Rectal smooth muscle tissue (tissue), 1 donor: ENCODE data around the gene PTPRM.
"Not testable (repeated sequence)": the region's sequence is repeated elsewhere in the genome, so short reads cannot be mapped to it uniquely, and the experiment has no call there.

ENCODE experiments used
- H3K27ac ChIP-seq: one replicate; pipeline ENCODE4 v1.7.0; 2013; ENCODE audit warnings: low read depth, low read length, inconsistent platforms
- H3K27me3 ChIP-seq: one replicate; pipeline ENCODE4 v1.7.0; 2013; ENCODE audit warnings: low read length; ENCODE audit not compliant: control insufficient read depth, insufficient read depth
- H3K36me3 ChIP-seq: one replicate; pipeline ENCODE4 v1.7.0; 2013; ENCODE audit warnings: low read length; ENCODE audit not compliant: control insufficient read depth, insufficient read depth
- H3K4me1 ChIP-seq: one replicate; pipeline ENCODE4 v1.7.0; 2013; ENCODE audit warnings: low read length; ENCODE audit not compliant: control insufficient read depth, insufficient read depth
- H3K4me3 ChIP-seq: one replicate; pipeline ENCODE4 v1.7.0; 2013; ENCODE audit warnings: low read length
- H3K9ac ChIP-seq: one replicate; pipeline ENCODE4 v1.7.0; 2013; ENCODE audit warnings: low read length

The PTPRM gene

GRCh38 chr18:7729868-7730267 is 162.8 kb downstream of the PTPRM start:
- no peak overlapping the region for H3K4me3 ChIP-seq
- H3K27me3 ChIP-seq: no peaks in the 10 kb centered on the region
- H3K36me3 ChIP-seq: no peaks in the 10 kb centered on the region
- H3K9ac ChIP-seq: no peak overlapping the region
- H3K4me1 ChIP-seq: peaks cover 3% of the 10 kb centered on the region
- H3K27ac ChIP-seq: no peak overlapping the region

GRCh38 chr18:7730682-7731081 is 163.6 kb downstream of the PTPRM start:
- H3K36me3 ChIP-seq: no peaks in the 10 kb centered on the region
- peaks cover 3% of the 10 kb centered on the region for H3K4me1 ChIP-seq
- no peak overlapping the region for H3K9ac ChIP-seq
- no peak overlapping the region for H3K27ac ChIP-seq
- no peak overlapping the region for H3K4me3 ChIP-seq
- H3K27me3 ChIP-seq: no peaks in the 10 kb centered on the region

- no peaks in the 10 kb centered on the region for H3K27me3 ChIP-seq
- H3K27ac ChIP-seq: no peak overlapping the region
- no peak overlapping the region for H3K9ac ChIP-seq
- no peaks in the 10 kb centered on the region for H3K4me1 ChIP-seq
- no peak overlapping the region for H3K4me3 ChIP-seq
- no peaks in the 10 kb centered on the region for H3K36me3 ChIP-seq
These were observed 166.5 kb downstream of the PTPRM start for GRCh38 chr18:7733642-7734041.

GRCh38 chr18:7735196-7735595 is 168.1 kb downstream of the PTPRM start:
- Histone ChIP-seq H3K4me3 (no peak overlapping the region), H3K27ac (no peak overlapping the region), H3K4me1 (no peaks in the 10 kb centered on the region), H3K27me3 (no peaks in the 10 kb centered on the region), H3K36me3 (no peaks in the 10 kb centered on the region), H3K9ac (no peak overlapping the region)

- no peaks in the 10 kb centered on the region for H3K36me3 ChIP-seq
- H3K27ac ChIP-seq: no peak overlapping the region
- H3K27me3 ChIP-seq: no peaks in the 10 kb centered on the region
- no peak overlapping the region for H3K9ac ChIP-seq
- H3K4me1 ChIP-seq: no peaks in the 10 kb centered on the region
- H3K4me3 ChIP-seq: no peak overlapping the region
These were observed 168.6 kb downstream of the PTPRM start for GRCh38 chr18:7735626-7736175.

GRCh38 chr18:7736526-7736925 is 169.4 kb downstream of the PTPRM start:
- not testable (repeated sequence) for H3K4me1 ChIP-seq, H3K27me3 ChIP-seq, H3K9ac ChIP-seq, H3K36me3 ChIP-seq, H3K4me3 ChIP-seq, H3K27ac ChIP-seq

- H3K36me3 ChIP-seq: no peaks in the 10 kb centered on the region
- H3K4me3 ChIP-seq: no peak overlapping the region
- no peak overlapping the region for H3K27ac ChIP-seq
- H3K27me3 ChIP-seq: no peaks in the 10 kb centered on the region
- H3K4me1 ChIP-seq: peaks cover 3% of the 10 kb centered on the region
- no peak overlapping the region for H3K9ac ChIP-seq
These were observed 170.4 kb downstream of the PTPRM start for GRCh38 chr18:7737550-7737949.

GRCh38 chr18:7740821-7741220 is 173.7 kb downstream of the PTPRM start:
- Histone ChIP-seq H3K9ac (no peak overlapping the region), H3K36me3 (no peaks in the 10 kb centered on the region), H3K27ac (no peak overlapping the region), H3K4me3 (no peak overlapping the region), H3K27me3 (no peaks in the 10 kb centered on the region), H3K4me1 (peaks cover 4% of the 10 kb centered on the region)

- Histone ChIP-seq H3K27me3 (no peaks in the 10 kb centered on the region), H3K27ac (no peak overlapping the region), H3K4me3 (no peak overlapping the region), H3K9ac (no peak overlapping the region), H3K36me3 (no peaks in the 10 kb centered on the region), H3K4me1 (peaks cover 4% of the 10 kb centered on the region)
These were observed 174.5 kb downstream of the PTPRM start for GRCh38 chr18:7741640-7742039.

- H3K9ac ChIP-seq: no peak overlapping the region
- H3K36me3 ChIP-seq: no peaks in the 10 kb centered on the region
- no peaks in the 10 kb centered on the region for H3K27me3 ChIP-seq
- no peak overlapping the region for H3K27ac ChIP-seq
- peaks cover 4% of the 10 kb centered on the region for H3K4me1 ChIP-seq
- no peak overlapping the region for H3K4me3 ChIP-seq
These were observed 175.1 kb downstream of the PTPRM start for GRCh38 chr18:7742224-7742623.

- Histone ChIP-seq H3K9ac (no peak overlapping the region), H3K4me1 (peaks cover 7% of the 10 kb centered on the region), H3K4me3 (no peak overlapping the region), H3K36me3 (no peaks in the 10 kb centered on the region), H3K27me3 (no peaks in the 10 kb centered on the region), H3K27ac (no peak overlapping the region)
These were observed 176.1 kb downstream of the PTPRM start for GRCh38 chr18:7743256-7743655.

- Histone ChIP-seq H3K4me3 (no peak overlapping the region), H3K36me3 (no peaks in the 10 kb centered on the region), H3K27ac (no peak overlapping the region), H3K4me1 (peaks cover 12% of the 10 kb centered on the region), H3K9ac (no peak overlapping the region), H3K27me3 (no peaks in the 10 kb centered on the region)
These were observed 179.0 kb downstream of the PTPRM start for GRCh38 chr18:7746106-7746505.

GRCh38 chr18:7748251-7749007 is 181.3 kb downstream of the PTPRM start:
- H3K27ac ChIP-seq: no peak overlapping the region
- H3K4me1 ChIP-seq: peaks cover 8% of the 10 kb centered on the region
- H3K36me3 ChIP-seq: no peaks in the 10 kb centered on the region
- no peak overlapping the region for H3K9ac ChIP-seq
- no peak overlapping the region for H3K4me3 ChIP-seq
- H3K27me3 ChIP-seq: no peaks in the 10 kb centered on the region
